ENCODE measurements around the gene ASB7.
"Not testable (repeated sequence)": the region's sequence is repeated elsewhere in the genome, so short reads cannot be mapped to it uniquely, and the experiment has no call there.

ASB7 gene, protein sequence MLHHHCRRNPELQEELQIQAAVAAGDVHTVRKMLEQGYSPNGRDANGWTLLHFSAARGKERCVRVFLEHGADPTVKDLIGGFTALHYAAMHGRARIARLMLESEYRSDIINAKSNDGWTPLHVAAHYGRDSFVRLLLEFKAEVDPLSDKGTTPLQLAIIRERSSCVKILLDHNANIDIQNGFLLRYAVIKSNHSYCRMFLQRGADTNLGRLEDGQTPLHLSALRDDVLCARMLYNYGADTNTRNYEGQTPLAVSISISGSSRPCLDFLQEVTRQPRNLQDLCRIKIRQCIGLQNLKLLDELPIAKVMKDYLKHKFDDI

DNA sequence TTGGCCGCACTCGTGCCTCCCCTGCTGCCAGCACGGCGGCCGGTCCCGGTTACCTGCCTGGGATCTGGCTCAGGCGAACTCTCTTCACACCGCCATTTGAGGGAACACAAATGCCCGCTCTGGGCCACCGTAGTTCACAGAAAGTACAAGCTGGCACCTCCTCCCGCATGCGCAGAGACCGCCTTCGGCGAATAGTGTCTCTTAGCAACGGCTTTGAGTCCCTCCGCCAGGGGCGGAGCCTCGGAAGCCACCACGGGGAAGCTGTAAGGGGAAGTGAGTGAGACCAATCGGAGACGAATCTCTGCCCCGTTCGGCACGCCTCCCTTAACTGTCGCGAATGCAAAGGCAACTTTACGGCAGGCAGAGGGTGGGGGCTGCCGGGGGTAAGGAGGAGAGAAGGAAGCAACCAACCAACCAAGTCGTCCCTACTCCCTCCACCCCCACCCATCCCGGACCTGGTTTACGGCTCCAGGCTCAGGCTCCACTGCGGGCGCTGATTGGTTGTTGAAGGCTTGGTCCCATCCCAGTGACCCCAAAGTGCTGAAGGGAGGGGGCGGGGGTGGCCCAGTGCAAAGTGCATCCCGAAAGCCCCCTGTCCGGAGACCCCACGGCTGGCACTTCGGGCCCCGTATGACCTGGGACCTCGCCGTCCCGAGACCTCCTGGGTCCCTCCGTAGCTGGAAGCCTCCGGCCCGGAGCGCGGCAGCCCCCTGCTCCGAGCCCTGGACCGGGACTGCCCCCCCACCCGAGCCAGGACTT is at the start of gene ASB7, which contains the start of gene LINS1:
TSS of gene ASB7 (plus strand) at position 526 of the 759 bp plus-strand sequence. CDS start 9,628 bp downstream, outside the sequence.
TSS of gene LINS1 (minus strand) at position 121 of the 759 bp plus-strand sequence. CDS start 21,342 bp downstream, outside the sequence.
- peak; percentile 100 for DNase-seq (ENCODE audit: low read depth, low spot score)

DNA sequence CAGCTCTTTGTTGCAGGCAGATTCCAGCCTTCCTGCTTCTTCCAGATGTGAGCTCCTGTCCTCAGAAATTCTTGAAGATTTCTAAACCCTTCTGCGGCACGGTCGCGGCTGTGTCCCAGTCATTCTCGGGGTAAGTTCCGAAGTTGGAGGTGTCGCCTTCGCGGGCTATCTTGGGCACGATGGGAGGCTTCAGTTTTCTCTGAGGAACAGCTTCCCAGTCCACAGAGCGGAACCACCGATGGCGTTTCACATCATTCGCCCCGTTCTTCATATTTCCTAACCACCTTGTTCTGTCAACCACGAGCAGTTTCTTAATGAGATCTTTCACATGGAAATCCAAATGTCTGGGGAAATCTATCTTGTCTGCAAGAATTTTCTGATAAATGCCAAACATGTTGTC is 48.9 kb upstream of the ASB7 start:
- no peak for DNase-seq (ENCODE audit: low read depth, low spot score)

DNA sequence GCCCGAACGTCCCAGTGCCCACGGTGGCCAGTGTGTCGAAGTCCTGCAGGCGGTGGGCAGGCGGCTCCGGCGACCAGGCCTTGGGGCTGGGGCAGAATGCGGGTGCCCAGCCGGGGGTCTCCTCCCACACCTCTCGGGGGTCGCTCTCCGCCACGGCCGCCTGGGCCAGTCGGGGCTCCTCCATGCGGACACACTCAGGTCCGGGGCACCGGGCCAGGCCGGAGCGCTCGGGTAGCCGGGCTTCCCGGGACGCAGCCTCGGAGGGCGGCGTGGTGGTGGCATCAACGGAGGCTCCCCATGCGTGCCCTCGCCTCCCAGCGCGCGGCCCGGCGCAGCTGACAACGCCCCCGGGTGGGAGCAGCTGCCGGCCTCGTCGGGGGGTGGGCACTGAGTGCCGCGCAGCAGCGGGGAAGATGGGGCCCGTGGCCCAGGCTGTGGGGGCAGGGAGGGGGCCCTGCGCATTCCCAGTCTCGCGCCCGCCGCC is 43.6 kb upstream of the ASB7 start:
- no peak for DNase-seq (ENCODE audit: low read depth, low spot score)

DNA sequence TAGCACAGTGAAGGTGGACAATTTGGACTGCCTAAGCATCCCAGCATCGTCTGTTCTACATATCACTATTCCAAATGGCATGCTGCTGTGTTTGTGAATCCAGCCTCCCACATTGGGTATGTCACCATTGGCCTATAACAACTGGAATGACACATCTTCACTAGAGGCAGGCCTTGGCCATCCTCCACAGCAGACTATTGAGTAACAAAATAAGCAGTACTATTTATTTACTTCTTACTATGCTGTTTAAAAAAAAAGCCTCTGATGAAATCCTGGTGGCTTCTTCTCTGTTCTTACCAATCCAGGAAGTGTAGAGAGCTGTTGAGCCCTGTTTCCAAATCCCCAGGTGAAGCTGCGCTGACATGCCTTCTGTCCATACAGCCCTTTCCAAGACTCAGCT is 43.1 kb upstream of the ASB7 start:
- DNase-seq (ENCODE audit: low read depth, low spot score): no peak

DNA sequence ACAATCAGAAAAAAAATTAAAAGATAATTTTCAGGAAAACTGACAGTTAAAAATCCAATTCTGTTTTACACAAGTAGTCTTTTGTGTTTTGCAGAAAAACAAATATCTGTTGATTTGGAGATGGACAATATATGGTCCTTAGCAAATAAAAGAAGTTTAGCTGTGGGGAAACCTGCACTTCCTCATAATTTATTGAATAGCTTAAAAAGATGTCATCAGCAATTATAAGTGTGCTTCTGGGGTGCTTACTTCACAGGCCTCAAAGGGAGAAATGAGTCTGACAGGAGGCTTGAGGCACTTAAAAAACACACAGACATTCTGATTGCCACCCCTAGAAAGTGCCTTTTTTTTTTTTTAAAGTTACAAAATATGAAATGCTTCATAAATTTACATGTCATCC is 42.1 kb upstream of the ASB7 start:
- no peak for DNase-seq (ENCODE audit: low read depth, low spot score)

DNA sequence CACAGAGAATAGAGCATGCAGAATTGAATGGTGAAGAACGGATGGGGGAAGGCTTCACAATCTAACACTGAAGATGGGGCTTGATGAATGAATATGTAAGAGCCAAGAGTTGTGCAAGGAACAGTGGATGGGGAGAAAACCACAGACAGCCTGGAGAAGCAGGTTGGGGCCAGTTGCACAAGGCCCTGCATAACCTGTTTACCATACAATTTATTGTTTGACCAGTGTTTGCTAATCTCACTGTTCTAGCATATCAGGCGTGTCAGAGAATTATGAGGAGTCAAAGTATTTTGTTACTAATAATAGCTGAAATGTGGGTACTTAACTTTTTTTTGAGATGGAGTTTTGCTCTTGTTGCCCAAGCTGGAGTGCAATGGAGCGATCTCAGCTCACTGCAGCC is 36.8 kb upstream of the ASB7 start:
- no peak for DNase-seq (ENCODE audit: low read depth, low spot score)

DNA sequence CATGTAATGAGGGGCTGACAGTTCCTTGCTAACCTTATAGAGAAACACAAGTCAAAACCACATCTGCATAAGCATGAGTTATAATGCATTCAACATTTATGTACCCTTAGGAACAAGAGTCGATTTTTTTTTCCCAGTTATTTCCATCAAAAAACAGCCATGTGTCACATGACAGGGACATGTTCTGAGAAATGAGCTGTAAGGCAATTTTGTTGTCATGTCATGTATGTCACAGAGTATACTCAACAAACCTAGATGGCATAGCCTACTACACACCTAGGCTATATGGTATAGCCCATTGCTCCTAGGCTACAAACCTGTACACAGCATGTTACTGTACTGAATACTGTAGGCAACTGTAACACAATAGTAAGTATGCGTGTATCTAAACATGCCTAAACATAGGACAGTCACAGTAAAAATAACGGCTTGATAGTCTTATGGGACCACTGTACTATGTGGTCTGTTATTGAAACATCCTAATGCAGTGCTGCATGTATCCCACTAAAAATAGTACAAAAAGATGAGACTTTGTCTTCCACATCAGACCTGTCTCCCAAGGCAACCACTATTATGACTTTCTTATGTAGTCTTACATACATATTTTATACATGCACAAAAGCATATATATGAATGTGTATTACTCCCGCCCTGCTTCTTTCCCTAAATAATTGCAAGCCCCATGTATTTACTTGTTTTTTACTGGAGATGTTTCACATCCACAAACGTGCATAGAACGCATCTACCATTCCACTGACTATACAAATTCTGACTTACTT is 35.4 kb upstream of the ASB7 start:
- DNase-seq (ENCODE audit: low read depth, low spot score): no peak

DNA sequence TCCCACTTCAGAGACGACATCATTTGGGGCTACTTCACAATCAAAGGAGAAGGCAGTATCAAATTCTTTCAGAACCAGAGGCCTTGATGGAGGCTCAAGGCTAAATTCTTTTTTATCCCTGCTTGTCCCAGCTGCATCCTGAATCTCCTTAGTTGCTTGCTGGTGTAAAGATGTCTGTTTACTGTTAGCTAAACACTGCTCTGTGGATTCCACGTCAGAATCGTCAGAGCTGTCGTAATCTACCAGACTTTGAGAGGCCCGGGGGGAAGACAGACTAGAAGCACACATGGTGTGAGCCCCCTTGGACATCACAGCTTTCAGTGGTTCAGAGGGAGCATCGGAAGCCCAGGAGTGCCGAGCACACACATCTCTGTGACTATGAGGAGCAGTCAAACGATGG is 33.0 kb upstream of the ASB7 start:
- no peak for DNase-seq (ENCODE audit: low read depth, low spot score)

DNA sequence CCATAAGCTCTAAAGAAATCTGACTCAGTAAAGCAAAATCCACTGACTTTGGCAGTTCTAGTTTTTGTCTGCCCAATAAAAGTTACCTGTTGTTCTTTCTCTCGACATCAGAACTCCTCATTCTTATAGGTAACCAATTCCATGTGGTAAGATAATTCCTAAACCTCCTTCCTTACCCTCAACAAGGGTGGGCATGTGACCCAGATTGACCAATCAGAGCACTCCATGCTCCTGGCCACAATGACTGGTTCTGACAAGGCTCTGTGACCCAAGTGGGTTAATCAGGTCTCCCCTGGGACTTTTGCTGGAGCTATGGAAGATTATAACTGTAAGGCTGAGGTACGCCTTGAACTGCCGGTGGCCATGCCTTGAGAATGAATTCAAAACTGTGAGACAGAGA is 32.1 kb upstream of the ASB7 start:
- no peak for DNase-seq (ENCODE audit: low read depth, low spot score)

DNA sequence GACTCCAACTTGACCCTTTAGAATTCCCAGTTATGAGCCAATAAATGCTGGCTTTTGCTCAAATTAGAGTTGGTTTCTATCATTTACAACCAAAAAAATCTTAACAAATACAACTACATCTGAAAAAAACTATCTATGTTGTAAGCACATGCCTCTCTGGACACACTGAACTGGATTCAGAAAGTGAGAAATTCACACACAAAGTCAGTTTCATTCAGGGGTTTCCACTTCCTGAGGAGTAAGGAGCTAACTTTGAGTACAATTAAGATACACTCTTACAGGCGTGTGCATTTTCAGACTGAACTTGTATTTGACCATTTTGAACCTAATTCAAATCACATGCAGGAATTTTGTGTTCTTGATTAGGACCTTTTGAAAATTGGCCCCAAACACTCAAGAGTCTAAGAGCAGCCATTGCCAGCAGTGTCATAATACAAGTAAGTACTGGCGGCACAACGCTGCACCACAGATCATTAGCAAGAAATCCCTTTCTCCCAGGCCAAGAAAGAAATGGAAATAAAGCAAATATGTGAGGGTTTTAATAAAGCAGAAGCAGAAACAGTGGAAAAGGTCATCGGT is 31.6 kb upstream of the ASB7 start:
- no peak for DNase-seq (ENCODE audit: low read depth, low spot score)

DNA sequence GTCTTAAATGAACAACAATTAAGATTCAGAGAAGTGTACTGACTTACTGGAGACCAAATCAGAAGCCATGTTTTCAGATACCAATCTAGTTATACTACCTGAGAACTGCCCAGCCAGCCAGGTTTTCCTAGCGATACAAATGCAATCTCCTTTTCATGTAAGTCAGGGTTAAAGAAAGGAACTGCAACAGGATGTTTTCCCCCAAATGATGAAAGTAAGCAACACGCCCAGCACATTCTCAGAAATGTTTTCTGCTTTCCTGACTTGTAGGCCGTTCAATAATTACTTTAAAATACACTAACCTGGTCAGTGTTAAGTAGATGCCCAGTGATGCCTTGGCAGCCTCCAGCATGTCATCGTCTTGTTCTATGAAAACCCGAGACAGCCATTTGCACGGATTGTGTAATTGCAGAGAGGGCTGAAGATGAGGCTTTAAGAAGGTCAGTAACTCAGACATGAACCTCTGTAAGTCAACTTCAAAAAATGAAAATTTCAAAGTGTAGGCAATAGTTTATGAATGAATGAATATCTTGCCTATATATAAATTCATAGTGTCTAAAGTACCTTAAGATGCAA is 30.7 kb upstream of the ASB7 start:
- no peak for DNase-seq (ENCODE audit: low read depth, low spot score)

DNA sequence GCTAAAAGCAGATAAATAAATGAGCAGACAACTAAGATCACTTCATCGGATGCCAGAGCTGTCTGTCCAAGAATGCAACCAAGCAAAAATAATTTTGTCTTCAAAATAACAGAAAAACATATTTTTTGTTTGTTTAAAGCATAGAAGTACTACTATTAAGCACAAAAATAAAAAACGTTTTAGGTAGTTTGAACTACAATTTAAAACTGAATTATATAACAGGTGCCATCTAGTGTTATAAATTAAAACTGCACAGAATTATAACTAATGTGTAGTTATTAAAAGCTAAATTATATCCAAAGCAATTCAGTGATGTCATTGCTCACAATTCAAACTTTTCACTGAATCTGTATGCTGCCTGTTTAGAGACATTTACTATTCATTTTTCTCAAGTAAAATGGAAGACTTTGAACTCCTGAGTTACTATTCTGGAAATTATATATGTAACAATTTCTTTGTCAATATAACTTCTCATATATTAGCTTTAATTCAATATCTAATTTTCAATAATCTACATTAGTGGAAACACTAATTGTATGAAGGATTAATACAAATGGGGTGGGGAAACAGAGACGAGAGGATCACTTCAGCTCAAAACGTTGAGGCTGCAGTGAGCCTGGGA is 29.9 kb upstream of the ASB7 start:
- no peak for DNase-seq (ENCODE audit: low read depth, low spot score)

DNA sequence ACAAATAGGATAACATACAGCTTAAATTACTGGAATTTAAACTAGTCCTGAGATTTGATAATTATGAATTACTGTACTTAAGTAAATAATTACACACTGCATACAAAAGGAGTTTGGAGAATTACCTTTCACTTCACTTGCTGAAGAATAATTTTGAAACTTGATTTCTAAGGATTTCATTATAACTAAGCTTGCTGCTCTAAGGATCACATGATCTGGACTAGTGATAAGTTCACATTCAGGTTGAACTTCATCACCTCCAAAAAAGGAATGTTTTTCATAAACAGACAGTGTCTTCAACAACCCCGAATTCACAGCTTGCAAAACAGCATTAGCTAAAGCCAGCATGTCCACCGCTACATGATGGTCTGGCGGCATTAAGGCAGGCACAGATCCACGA is 28.9 kb upstream of the ASB7 start:
- DNase-seq (ENCODE audit: low read depth, low spot score): no peak

DNA sequence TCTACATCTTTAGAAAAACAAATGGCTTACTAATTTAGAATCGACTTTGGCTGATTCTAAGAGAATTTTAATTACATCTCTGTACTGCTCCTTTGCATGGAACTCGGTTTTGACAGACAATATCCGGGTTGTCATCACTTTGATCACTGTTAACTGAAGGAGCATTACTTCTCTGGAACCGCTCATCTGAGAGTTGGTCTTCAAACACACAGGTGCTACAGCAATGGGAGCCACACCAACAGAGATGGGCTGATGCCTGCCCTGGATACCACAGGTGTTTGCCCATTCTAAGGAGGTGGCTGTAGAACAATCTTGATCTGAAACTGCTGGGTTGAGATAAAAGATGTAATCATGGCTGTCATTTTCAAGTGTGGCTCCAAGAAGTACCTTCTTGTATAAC is 22.0 kb upstream of the ASB7 start:
- DNase-seq (ENCODE audit: low read depth, low spot score): no peak

DNA sequence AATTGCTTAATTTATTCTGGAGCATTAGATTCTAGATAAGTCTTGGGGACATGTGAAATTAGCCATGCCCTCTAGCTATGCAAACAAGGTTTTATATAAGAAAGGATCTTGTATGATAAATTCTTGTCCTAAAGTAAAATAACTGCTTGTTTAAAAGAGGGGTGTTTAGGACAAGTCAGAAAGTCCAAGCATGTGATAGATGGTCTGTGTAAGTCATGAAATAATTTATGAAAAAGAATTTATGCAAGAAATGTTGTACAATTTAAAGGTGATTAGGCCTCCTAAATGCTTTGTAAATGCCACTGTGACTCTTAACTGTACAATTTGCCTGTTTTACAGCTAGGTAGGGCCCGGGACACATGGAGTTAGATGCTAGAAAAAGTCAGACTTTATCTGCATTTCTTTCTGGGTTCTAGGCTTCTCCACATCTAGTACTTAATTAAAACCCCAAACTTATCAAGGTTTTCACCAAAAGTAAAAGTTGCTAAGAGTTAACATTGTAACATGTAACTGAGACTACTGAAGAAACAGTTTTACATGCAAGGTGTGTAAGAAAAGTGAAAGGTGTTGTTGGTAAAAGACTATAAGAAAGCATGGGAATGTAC is 13.6 kb upstream of the ASB7 start:
- no peak for DNase-seq (ENCODE audit: low read depth, low spot score)

DNA sequence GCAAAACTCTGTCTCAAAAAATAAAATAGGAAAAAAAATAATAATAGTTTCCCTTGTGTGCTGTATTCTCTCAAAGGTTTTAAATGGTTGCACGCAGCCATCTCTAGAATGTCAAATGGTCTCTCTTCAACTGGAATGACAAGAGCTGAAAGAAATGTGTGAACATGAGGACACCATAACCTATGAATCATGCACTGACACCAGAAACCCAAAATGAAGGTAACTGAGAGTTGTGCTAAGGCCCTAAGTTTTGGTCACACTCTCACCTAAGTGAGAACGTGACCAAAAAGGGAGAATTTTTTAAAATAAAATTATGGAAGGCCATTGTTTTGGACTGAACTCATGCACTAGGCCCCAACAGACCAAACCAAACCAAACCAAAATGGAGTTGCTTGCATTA is 11.2 kb upstream of the ASB7 start:
- not testable (repeated sequence) for DNase-seq (ENCODE audit: low read depth, low spot score)

DNA sequence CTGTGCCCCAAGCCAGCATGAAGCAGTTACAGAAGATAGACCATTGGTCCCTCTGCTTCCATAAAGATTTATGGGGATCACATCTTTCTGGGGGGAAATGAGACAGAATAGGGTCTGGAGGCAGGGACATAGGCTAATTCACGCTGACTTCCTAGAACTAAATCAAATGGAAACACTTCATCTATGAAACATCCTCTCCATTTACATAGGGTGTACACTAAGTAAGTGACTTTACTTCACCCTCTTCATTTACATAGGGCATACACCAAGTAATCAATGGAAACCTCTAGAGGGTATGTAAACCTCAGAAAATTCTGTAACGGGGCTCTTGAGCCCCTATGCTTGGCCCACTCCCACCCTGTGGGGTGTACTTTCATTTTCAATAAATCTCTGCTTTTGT is 10.6 kb upstream of the ASB7 start:
- DNase-seq (ENCODE audit: low read depth, low spot score): no peak

DNA sequence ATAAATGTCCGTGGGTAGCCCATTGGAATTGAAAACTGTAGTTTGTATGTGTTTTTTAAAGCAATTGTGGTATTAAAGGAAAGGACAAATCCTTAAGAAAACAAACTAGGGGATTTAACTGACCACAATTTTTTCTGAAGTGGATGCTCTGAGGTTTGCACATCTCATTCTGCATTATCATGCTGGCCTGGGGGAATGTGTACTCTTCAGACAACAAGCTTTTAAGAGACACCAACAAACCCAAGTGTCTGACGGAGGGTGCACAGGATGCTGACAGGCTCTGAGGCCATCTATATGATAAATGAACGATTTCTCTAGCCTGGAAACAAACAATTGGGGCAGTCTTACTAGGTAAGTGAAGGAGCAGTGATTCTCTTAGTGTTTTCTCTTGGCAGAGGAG is 9.5 kb upstream of the ASB7 start:
- no peak for DNase-seq (ENCODE audit: low read depth, low spot score)

DNA sequence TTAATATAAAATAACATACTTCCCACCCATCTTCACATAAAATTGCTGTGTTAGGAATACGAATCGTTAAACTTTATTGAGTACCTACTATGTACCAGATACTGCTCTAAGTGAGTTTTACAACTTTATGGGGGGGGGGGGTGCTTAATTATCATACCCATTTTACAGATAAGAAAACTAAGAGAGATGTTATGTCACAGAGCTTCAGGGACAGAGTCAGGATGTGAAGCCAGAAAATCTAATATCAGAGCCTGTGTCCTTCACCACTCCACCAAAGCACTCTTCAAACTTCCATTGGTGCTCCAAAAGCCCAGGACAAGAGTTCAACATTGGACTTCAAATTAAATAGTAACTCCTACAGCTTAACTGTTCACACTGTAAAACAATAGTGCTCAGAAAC is 9.0 kb upstream of the ASB7 start:
- DNase-seq (ENCODE audit: low read depth, low spot score): no peak

DNA sequence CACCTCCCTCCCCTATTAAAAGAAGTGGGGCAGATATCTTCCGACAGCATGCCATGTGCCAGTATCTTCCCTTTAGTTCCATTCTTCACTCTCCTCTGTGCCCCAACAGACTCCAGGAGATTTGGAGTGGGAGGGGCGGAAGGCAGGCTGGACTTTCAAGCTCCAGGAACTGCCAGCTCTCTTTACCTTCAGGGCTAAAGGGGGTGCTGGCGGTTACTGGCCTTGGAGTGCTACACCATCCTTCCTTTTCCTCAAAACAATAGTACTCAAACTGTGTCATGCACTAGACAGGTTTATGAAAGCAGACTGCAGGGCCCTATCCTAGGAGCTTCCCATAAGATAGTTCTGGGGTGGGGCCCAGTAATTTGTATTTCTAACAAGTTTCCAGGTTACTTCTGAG is 6.4 kb upstream of the ASB7 start:
- DNase-seq (ENCODE audit: low read depth, low spot score): no peak

DNA sequence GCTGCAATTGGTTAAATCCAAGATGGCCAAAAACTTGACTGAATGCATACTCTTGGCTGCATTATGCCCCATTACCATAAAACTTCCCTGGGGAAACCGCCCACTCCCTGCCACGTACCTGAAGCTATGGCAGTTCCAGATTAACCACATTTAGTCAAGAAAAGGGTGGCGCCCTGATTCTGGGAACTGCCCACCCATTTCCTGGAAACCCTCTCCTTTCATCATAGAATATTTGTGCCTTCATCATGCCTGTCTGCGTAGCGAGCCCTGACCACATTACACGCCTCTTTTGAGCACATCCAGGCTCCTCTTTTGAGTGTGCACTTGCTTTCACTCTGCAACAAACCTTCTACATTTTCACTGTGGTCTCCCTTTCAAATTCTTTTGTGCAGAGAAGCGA is 5.6 kb upstream of the ASB7 start:
- peak; percentile 90 for DNase-seq (ENCODE audit: low read depth, low spot score)
